AG08396 (cell line): ENCODE measurements around the gene TMEM191C.
"Not testable (repeated sequence)": the region's sequence is repeated elsewhere in the genome, so short reads cannot be mapped to it uniquely, and the experiment has no call there.

Experiments
- DNase-seq: peaks from one replicate; pipeline ENCODE4 v3.0.0; 2012; ENCODE audit warnings: low spot score, mixed read lengths

Gene TMEM191C

DNA sequence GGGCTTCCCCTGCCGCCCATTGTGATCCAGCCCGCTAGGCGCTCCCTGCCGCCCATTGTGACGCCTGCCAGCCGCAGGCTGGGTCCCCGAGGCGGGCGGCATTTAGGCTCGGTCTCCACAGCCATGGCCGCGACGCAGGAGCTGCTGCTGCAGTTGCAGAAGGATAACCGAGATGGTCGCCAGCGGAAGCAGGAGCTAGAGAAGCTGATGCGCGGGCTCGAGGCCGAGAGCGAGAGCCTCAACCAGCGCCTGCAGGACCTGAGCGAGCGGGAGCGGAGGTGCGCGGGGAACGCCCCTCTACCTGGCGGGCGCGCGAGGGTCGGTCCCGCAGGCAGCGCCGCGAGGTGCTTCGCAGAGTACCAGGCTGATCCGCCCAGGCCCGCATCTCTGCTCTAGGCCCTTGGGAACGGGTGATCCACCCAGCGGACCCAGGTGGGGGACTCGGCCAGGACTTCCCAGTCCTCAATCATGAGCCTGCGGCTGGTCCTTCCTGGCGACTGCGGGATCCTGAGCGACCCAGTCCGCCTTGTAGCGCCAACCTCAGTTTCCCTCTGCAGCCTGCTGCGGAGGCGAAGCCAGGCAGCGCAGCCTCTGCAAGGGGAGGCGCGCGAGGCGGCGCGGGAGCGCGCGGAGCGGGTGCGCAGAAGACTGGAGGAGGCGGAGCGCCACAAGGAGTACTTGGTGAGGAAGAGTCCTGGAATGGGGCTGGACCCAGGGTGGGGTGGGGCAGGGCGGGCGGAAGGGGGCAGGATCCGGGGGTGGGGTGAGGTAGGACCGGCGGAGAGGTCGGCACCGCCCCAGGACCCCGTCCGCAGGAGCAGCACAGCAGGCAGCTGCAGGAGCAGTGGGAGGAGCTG, at the start of gene TMEM191C:
TSS of gene TMEM191C (plus strand) at position 51 of the 857 bp plus-strand sequence. CDS start at position 124, 73 bp downstream.
- not testable (repeated sequence) for DNase-seq

DNA sequence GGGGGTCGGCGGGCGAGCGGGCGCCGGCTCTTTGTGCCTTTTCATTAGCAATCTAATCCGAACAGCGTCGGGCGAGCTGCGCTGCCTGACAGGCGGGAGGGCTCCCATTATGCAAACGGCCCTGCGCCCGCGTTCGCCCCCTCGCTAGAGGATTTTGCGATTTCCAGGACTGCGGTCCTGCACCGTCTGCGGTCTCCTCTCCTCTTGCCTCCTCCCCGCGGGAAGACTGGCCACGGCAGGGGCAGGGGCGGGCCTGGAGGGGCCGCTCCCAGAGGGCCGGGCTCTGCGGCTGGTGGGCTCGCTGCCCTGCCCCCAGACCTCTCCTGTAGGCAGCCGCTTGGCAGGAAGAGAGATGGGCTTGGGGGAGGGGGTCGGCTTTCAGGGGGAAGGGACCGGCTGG, 49.3 kb upstream of the TMEM191C start:
- not testable (repeated sequence) for DNase-seq

DNA sequence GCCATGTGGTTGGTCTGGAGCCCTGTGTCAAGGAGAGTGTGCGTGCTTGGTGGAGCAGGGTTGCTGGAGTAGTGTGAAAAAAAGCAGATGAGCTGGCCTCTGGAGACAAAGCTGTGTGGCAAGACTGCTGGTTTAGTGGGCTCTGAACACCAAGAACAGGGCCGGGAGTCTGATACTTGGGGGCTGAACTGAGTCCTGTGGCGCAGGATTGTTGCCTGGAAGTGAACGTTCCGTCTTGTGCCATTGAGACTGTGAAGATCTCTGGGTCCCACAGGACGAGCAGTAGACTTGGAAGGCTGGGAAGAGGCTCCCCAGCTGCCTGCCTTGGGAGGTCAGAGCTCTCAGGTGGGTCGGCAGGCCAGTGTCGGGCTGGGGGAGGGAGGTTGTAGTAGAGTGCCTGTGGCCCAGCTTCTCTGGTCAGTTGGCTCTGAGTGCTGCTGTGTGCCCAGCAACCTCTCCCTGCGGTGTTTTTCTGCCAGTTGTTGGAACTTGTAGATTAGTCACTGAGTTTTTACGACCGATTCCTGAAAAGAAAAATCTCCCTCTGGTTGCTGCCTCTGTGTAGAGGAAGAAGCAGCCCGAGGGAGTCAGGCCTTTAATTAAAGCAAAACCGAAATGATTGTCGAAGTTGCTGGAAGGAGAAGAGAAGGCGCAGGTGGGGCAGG, 48.1 kb upstream of the TMEM191C start:
- DNase-seq = not testable (repeated sequence)

DNA sequence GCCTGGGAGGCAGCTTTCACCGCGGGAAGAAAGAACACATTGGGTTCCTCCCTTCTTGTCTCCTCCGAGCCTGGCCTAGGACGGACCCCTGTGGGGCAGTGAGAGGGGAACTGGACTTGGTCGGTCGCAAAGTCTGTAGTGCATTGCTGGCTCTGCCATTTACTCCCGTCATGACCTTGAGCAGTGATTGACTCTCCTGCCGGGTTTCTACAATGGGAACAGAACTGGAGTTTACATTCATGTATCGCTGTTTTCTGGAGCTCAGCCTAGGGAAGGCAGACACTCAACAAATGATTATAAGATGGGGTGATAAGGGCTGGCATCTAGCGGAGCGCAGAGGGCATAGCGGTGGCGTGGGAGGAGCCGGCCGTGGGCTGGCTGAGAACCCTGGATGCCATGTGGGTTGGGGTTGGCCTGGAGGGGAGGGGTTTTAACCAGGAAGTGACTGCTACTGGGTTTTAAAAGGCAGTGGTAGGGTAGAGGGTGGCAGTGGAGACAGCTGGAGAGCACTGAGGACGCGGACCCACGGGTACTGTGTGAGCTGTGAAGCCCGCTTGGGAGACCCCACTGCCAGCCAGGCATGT, 46.9 kb upstream of the TMEM191C start:
- not testable (repeated sequence) for DNase-seq

DNA sequence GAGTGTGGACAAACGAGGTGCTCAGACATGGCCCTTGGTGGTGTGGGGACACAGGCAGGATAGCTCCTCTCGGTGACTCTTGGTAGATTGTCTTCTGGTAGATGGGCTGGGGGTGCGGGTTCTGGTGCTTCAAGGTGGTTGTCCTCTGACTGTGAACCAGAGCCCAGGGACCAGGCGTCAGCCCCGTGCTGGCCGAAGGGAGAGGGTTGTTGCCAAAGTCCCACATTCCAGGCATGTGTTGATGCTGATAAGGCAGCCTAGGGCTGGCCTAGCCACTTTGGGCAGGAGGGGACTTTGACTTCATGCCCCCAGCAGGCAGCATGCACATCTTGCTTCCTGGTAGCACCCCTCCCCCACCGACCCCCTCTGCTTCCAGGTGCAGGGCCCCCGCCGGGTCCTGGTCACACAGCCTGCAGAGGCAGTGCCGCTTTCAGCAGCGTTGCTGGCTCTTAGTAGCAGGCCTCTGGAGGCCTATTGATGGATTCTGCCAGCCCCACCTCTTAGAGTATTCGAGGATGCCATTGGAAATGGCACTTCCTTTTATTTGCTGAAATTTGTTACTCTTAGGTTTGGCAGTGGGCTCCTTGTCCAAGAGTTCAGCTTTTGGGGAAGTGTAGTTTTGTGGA, 43.0 kb upstream of the TMEM191C start:
- not testable (repeated sequence) for DNase-seq

DNA sequence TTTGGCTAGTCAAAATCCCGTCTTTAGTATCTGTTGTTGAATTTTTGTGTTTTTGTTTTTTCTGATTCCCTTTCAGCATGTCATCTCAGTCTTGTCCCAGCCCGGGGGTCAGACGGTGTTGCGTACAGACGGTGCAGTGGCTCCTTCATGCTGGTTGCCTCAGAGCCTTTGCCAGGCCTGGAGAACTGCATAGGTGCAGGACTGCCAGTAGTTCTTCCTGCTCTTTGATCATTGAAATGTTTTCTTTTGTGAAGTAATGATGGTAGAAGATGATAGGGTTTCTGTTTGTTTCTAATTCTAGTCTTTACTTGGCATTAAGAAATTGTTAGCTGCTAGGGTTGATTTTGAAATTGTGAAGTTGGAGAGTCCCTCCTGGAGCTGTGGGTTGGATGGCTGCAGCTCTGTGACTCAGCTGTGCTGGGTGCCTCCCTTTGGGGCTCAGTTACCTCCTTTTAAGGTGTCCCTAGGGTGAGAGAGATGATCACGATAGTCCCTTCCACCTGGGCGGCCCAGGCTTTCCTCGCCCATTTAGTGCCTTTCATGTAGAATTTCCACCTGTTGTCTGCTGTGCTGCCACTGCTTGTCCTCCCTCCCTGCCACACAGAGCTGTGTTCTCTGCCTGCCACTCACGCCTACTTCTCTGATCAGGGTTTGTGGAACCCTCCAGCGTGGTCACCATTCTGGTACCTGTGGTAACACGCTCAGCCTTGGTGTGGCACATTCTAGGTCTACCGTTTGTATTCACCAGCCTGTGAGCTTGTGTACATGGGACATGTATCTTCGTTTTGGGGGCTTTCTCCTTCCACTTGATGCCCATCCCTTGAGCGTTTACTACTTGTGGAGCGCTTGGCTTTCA, 32.6 kb upstream of the TMEM191C start:
- not testable (repeated sequence) for DNase-seq

DNA sequence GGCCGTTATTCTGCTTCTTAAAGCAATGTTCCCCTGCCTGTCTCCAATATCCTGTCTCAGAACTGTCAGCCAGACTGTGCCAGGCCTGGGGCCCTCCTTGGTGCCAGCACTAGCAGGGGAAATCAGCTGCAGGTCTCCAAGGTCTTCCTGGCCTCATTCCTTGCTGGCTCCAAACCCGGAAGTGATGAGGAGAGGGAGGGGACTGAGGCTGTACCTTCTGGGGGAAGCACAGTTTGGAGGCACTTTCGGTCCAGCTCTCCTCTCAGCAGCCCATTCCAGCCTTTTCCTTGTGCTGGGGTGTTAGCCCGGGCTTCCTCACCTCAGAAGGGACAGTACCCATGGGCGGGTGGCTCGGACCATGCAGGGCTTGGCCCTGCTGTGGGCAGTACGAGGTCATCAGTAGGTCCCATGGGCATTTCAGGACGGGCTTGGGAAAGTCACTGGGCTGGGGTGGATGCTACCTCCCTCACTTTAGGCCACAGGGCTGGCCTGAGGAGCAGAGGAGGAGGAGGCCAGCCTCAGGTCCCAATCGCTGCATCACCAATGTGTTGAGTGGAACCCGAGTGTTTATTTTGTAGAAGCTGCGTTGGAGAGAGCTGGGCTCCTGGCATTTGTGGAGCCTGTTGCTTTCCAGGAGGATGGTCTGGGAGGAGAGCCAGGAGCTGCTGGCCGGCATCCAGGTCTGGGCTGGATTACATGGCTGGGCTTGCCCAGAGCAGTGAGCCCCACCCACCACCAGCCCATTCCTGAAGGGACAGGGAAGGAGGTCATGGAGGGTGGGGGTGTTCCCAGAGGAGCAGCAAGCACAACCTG, 31.0 kb upstream of the TMEM191C start:
- not testable (repeated sequence) for DNase-seq

DNA sequence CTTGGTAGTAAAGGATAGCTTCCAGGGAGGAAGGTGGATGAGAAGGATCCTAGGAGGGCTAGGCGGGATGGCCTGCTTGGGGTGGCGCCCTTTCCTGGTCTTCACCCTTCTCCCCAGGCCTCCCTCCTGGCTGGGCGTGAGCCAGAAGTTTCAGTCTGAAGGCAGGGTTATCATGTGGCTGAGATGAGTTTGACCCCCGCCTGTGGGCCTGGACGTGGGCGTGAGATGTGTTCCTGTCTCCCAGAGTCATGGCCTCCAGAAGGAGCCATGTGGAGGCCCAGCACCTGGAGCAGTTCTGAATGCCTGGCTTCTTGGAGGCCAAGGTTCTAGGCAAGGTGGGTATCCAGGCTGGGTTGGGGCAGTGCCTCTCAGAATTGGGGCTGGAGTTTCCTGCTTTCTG, 29.2 kb upstream of the TMEM191C start:
- not testable (repeated sequence) for DNase-seq

DNA sequence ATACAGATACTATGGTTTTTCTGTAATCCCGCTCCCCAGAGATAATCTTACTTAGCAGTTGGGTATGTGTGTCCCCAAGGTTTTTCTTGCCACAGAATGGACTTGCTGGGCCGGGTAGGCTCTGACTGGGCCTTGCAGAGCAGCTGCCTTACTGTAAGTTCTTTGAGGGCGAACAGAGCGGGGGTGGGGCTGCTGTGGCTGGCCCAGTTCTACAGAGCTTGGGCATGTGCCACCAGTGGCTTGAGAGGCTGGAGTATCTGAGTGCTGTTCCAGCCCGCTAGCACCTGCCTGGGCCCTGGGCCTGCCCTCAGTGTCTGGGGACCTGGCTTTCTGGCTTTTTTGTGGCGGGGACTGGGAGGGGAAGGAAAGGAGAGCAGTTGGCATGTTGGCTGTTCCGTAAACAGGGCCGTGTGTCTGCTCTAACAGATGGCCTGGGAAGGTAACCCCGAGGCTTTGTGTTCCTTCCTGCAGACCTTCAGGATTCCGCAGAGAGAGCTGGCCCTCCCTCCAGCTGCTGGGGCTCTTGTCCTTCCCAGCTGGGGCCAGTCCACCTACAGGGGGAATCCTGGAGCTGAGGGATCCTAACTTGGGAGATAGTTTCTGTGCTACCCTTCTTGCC, 27.1 kb upstream of the TMEM191C start:
- not testable (repeated sequence) for DNase-seq

DNA sequence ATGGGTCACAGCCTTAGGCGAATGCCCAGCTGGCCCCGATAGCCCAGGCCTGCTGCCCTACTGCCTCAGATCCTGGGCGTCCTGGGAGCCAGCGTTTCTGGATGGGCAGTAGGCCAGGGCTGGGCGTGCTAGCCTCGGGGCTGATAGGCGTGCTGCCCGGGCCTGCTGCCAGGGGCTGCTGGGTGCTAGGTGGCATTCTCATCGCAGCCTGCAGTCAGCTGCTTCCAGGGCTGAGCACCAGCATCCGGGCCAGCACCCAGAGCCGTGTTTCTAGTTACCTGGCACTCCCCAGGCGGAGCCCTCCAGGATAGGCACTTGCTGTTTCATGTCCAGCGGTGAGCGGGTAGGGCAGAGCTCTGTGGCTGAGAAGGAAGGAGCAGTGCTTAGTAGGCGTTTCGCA, 26.5 kb upstream of the TMEM191C start:
- DNase-seq = not testable (repeated sequence)

DNA sequence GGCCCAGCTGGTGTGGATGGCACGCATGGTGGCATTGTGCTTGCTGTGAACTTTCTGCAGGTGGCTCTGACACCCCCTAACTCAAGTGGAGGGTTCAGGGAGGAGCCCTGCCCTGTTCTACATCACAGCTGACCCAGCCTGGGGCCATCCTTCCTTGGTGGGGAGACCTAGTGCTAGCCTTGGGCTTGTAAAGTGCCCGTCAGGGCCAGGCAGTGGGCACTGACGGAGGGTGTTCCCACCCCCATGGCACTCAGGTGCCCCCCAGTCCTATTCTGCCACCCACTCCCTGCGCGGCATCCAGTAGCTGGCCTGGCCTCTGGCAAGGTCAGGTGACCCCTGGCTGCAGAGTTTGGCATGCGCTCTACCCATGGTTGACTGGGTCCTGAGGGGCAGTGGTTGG, 26.0 kb upstream of the TMEM191C start:
- DNase-seq = not testable (repeated sequence)

DNA sequence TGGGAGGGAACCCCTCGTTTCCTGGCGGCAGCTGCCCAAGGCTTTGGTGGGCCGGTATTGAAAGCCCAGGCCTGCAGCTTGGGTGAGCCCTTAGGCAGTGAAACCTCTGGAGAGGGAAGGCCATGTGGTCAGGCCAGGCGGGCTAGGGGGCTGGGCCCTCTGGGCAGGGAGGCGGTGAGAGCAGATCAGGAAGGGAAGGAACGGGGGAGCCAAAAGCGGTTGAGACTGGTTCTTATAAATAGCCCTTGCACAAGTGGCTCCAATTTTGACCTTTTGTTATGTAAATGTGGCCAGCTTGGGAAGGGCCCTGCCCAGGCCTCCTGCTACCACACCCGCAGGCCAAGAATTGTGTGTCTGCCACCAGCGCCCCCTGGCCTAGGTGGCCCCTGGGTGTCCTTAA, 25.1 kb upstream of the TMEM191C start:
- not testable (repeated sequence) for DNase-seq

DNA sequence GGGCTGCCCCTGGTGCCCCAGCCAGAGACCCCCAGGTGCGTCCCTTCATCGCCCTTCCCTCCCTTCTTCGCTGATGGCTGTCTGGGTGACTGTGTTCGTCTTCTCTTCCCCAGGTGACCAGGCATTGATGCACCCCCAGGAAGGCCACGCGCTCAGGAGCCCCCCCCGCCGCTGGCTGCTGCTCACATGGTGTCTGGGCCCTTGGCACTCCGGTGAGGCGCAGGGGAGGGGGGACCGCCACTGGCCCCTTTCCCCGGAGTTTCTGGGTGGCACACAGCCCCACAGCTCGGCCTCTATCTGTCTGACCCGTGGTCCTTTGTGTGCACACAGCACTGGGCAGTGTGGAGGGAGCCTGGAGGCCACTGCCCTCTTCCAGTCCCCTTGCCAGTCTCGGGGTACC, 24.5 kb upstream of the TMEM191C start:
- not testable (repeated sequence) for DNase-seq

DNA sequence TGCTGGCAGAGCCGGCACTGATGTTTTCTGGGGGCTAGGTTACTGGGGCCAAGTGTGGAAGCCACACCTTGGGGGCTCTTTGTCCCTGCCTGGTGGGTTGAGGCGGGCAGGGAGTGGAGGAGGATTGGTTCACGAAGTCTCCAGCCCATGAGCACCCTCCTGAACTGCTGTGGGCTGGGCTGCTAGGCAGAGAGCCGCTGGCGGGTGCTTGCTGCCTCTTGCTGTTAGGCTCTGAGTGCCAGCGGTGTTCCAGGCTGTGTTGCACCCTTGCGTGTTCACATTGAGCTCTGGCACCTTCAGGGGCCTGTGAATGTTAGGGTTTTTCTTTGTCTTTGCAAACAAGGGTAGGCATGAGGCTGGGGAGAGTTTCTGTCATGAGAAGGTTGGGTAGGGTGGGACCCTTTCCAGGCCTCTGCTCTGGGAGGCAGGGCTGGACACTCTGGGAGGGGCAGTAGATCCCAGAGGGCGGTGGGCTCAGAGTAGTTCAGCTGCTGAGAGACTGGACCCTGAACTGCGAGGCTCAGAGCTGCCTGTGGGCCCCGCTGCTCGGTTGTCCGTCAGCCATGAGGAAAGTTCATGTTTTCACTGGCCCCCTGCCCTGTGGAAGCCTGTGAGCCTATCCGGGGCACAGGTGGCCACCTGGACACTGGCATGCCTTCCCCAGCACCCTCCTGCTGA, 24.0 kb upstream of the TMEM191C start:
- DNase-seq = no peak

DNA sequence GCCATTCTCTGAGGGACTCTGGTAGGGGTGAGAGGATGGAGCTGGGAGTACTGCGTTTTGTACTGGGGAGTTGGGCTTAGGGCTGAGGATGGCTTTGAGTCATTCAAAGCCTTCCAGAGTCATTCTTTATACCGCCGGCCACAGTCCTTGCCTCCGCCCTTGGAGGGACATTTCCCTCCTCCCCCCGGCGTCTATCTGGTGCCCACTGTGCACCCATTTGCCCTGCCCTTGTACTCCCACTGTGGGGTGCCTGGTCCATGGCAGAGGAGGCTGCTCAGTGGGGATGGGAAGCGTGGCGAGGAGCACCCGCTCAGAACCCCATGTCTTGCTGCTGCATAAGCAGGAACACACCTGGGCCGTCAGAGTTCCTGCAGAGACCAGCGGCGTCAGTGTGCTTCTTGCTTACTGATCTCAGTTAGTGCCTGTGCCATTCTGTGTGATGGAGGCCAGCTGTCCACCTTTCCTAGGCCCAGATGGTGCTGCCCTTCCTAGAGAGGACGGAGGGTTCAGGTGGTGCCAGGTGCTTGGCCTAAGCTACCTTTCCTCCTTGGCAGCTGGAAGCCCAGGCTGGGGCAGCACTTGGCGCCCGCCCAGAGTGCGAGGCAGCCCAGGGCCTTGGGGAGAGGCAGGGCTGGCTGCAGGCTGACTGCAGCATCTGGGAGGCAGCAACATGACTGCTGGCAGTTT, 23.3 kb upstream of the TMEM191C start:
- no peak for DNase-seq

DNA sequence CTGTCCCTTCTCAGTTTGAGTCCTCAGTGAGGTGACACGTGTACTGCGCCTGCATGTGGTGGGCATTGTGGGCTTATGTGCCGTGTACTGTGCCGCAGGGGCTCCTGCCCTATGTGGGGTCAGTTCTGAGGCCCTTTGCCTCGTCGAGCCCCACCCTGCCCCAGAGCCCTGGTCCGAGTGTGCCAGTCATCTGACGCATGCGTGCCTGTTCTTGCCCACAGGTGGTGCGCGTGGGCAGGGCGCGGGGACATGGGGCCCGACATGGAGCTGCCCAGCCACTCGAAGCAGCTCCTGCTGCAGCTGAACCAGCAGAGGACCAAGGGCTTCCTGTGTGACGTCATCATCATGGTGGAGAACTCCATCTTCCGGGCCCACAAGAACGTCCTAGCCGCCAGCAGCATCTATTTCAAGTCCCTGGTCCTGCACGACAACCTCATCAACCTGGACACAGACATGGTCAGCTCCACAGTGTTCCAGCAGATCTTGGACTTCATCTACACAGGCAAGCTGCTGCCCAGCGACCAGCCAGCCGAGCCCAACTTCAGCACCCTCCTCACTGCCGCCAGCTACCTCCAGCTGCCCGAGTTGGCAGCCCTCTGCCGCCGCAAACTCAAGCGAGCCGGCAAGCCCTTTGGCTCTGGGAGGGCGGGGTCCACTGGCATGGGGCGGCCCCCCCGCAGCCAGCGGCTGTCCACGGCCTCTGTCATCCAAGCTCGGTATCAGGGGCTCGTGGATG, 22.3 kb upstream of the TMEM191C start:
- DNase-seq = no peak

DNA sequence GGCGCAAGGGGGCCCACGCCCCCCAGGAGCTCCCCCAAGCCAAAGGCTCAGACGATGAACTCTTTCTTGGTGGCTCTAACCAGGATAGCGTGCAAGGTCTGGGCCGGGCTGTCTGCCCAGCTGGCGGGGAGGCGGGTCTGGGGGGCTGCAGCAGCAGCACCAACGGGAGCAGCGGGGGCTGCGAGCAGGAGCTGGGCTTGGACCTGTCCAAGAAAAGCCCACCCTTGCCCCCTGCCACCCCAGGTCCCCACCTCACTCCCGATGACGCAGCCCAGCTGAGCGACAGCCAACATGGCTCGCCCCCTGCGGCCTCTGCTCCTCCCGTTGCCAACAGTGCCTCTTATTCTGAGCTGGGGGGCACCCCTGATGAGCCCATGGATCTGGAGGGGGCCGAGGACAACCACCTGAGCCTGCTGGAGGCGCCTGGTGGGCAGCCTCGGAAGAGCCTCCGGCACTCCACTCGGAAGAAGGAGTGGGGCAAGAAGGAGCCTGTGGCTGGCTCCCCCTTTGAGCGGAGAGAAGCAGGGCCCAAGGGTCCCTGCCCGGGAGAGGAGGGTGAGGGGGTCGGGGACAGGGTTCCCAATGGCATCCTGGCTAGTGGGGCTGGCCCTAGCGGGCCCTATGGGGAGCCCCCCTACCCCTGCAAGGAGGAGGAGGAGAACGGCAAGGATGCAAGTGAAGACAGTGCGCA, 21.6 kb upstream of the TMEM191C start:
- DNase-seq = no peak
